Left ventricle myocardium superior (tissue), 1 donor: Measurements from ENCODE around the gene CHRNB2. TPM values are rescaled to one million over a fixed set of nuclear protein-coding genes. Genes with fewer than 3 reads are reported as not detected.
A peak's percentile ranks its signal among the peaks of the same experiment; 100 is the strongest.

ENCODE experiments used
- ATAC-seq: fragments of 200-7000 bp; cut with Tn5 transposase; one replicate; pipeline ENCODE4 v1.9.1; 2020; ENCODE audit warnings: mild to moderate bottlenecking, moderate library complexity
- DNase-seq: peaks from one replicate; pipeline ENCODE4 v3.0.0-alpha.2; 2020
- intact Hi-C: fragments of 100-400 bp; cut with micrococcal nuclease; formaldehyde crosslinking; loops from one replicate; pipeline ENCODE4 v1.11.0; 2022
- total RNA-seq: library from RNA; stranded (reverse); fragmentation: NEBNext Ultra II Directional; extraction: Animal tissue kit (Norgen Biotek cat#: 25700); gene quantifications from one replicate; pipeline ENCODE4 v1.2.1, GENCODE V29; 2021
- donor health status: DM: no; HTN: yes; CAD: no; lungs with severe emphysema.

Gene CHRNB2
- total RNA-seq, 1 donor from 2014 or later: not detected

DNA sequence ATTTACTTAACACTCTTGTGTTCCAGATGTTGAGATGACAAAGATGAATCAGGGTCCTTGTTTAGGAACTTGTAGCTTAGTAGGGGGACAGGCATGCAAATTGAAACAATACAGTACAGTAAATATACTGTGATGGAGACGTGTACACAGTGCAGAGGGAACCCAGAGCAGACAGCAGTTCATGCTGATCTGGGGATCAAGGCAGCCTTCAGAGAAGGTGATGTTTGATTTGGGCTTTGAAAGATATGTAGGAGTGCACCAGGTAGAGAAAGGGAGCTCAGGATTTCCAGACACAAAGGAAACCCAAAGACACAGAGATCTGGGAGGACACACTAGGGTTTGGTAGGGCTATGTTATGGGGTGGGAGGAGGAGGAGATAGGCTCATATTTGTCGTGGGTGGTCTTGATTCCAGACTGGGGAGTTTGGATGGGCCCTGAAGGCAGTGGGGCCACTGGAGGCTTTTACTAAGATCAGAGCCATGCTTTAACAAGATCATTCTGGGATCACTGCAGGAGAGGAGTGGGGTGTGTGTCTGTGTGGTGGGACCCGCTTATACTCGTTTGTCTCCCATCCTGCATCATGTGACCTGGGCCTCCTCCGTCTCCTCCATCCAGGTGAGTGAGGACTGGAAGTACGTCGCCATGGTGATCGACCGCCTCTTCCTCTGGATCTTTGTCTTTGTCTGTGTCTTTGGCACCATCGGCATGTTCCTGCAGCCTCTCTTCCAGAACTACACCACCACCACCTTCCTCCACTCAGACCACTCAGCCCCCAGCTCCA, 7.8 kb downstream of the CHRNB2 start:
- DNase-seq (no peak), ATAC-seq (no peak)
- intact Hi-C loops: no loop called here

DNA sequence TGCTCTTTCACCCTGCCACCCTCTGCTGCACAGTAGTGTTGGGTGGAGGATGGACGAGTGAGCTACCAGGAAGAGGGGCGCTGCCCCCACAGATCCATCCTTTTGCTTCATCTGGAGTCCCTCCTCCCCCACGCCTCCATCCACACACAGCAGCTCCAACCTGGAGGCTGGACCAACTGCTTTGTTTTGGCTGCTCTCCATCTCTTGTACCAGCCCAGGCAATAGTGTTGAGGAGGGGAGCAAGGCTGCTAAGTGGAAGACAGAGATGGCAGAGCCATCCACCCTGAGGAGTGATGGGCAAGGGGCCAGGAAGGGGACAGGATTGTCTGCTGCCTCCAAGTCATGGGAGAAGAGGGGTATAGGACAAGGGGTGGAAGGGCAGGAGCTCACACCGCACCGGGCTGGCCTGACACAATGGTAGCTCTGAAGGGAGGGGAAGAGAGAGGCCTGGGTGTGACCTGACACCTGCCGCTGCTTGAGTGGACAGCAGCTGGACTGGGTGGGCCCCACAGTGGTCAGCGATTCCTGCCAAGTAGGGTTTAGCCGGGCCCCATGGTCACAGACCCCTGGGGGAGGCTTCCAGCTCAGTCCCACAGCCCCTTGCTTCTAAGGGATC, 8.5 kb downstream of the CHRNB2 start:
- DNase-seq (no peak), ATAC-seq (no peak)
- intact Hi-C loops: no loop called here

DNA sequence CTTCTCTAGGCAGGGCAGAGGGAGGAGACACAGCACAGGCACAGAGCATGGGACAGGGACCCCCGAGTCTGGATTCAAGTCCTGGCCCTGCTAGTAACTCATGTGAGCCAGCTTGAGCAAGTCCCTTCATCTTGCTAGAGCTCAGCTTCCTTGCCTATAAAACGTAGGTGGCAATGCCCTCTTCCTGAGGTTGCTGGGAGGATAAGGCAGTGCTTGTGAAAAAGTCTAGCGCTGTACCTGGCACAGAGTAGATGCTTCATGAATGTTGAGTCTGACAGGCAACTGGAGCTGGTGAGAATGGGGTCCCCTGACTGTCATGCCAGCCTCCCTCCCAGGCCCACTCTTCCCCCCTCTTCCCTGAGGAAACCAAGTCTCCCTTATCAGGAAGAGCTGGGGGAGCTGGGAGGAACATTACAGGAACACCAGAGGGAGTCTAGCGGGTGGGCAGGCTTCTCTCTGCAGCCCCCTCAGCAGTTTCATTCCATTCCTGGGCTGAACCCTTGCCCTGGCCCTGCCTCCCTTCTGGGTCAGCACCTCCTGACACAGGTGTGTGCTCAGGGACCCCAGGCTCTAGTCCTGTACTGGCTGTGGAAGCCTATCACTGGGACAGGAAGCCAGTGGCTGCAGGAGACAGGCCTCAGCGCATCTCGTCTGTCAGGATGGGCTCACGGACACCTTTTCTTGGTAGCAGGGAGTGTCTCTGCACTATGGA, 9.9 kb downstream of the CHRNB2 start:
- no peak for ATAC-seq
- no peak for DNase-seq
- intact Hi-C loops: no loop called here

DNA sequence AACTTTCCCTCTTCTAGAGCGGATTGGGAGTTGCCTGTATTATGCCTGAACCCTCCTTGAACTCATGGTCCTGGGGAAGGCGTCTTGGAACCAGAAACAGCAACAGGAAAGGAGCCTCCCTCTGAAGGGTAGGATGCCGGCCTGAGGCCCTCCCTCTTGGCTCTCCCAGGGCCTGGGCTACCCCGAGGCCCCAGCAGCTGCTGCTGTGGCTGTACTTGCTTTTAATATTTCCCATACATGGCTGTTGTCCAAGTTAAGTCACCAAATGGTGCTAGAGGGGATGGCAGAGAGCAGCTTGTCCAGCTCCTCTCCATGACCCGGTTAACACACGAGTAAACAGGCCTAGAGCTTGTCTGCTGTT, 10.5 kb downstream of the CHRNB2 start:
- DNase-seq: no peak
- ATAC-seq: peak; percentile 66
- intact Hi-C loops: no loop called here

DNA sequence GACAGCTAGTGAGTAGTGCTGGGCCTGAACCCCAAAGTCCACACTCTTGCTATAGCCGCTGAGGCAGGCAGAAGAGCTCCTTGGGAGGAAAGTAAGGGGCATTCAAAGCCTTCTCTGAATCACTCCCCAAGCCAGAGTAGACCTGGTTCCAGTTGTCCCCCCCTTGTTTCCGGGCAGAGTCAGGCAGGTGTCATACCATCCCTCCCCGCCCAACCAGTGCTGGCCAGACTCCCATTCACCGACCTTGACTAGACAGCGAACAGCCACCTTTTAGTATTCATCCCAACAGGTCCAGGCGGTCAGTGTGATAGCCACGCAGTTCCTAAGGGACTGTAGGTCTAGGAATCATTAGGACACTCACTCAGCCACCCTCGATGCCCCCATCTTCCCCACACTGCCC, 11.8 kb downstream of the CHRNB2 start:
- intact Hi-C loops: no loop called here
- ATAC-seq (no peak), DNase-seq (no peak)

- intact Hi-C loops: no loop called here
- no peak for ATAC-seq
These were observed 14.2 kb downstream of the CHRNB2 start for GRCh38 chr1:154581766-154582165.

GRCh38 chr1:154582885-154583284, 15.3 kb downstream of the CHRNB2 start:
- intact Hi-C loops: no loop called here
- ATAC-seq (peak; percentile 28), DNase-seq (no peak)

More at GRCh38 chr1:154581766-154582165, 14.2 kb downstream of the CHRNB2 start:
- DNase-seq: no peak

GRCh38 chr1:154583773-154584172, 16.2 kb downstream of the CHRNB2 start:
- ATAC-seq: peak; percentile 20
- DNase-seq: no peak
- intact Hi-C loops: no loop called here

GRCh38 chr1:154584267-154584994, 16.9 kb downstream of the CHRNB2 start:
- intact Hi-C loops: no loop called here
- ATAC-seq: no peak

DNA sequence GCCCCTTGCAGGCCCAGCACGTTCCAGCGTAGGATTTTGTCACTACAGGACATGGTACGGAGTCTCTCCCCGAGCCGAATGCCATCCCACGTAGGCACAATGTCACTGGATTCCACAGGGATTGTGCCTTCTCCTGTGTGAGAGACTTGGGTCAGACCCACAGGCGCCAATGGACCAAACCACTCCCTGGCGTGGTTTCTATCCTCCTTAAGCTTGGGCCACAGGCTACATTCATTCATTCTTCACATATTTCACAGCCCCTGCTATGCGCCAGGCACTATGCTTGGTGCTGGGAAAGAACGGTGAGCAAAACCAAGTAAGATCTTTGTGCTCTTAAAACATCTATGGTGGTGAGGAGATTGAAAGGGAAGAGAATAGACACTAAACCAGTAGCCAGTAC, 18.7 kb downstream of the CHRNB2 start:
- DNase-seq: no peak
- no peak for ATAC-seq
- intact Hi-C loops: no loop called here

More at GRCh38 chr1:154584267-154584994, 16.9 kb downstream of the CHRNB2 start:
- DNase-seq: no peak

- DNase-seq: no peak
- ATAC-seq: no peak
- intact Hi-C loops: no loop called here
These were observed 19.1 kb downstream of the CHRNB2 start for GRCh38 chr1:154586641-154587040.

DNA sequence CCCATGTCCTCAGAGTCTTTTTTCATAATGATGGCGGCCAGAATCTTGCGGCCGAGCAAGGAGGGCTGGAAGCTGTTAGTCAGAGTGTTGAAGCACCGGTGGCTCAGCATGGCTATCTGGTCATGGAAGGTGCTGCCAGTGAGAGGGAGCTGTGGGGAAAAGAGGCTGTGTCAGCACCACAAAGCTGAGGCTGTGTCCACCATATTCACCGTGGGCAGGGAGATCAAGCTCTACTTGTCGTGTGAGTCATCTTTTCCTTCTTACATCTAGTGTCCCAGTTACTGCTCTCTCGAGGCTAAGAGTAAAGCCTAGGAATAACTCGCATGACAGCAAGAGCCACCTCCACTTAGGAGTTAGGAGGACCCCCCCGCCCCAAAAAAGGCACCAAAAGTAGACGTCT, 22.2 kb downstream of the CHRNB2 start:
- DNase-seq: no peak
- intact Hi-C loops: no loop called here
- ATAC-seq: no peak

GRCh38 chr1:154590756-154591155, 23.2 kb downstream of the CHRNB2 start:
- intact Hi-C loops: no loop called here
- ATAC-seq: no peak
- no peak for DNase-seq

- intact Hi-C loops: no loop called here
- no peak for DNase-seq
- no peak for ATAC-seq
These were observed 23.6 kb downstream of the CHRNB2 start for GRCh38 chr1:154591206-154591605.

DNA sequence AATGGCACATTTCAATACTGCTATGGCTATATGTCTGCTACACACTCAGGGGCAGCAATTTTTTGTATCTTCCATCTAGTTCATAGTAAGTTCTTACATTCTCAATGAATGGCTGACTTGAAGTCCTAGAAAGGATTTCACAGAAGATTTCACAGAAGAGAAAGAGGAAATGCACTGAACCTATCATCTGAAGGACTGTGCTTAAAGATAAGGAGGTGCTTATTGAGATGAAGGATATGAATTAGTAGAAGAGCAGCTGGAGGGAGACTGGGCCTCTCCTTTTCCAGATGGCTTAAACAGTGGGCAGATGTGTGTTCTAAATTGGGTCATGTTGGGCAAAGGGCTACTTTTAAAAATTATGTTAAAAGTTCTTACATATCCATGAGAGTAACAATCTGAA, 25.8 kb downstream of the CHRNB2 start:
- no peak for ATAC-seq
- no peak for DNase-seq
- intact Hi-C loops: no loop called here

DNA sequence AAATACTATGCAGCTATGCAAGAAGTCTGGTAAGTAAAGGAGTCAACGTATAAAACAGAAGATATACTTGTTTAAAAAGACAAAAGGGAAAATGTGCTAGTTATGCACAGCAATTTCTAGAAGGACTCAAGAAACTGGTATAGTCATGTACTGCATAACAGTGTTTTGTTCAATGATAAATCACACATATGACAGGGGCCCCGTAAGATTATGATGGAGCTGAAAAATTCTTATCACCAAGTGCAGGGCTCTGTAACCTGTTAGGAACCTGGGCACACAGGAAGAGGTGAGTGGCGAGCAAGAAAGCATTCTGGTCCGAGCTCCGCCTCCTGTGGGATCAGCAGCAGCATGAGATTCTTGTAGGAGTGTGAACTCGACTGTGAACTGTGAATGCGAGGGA, 27.2 kb downstream of the CHRNB2 start:
- intact Hi-C loops: no loop called here
- DNase-seq: no peak
- no peak for ATAC-seq

DNA sequence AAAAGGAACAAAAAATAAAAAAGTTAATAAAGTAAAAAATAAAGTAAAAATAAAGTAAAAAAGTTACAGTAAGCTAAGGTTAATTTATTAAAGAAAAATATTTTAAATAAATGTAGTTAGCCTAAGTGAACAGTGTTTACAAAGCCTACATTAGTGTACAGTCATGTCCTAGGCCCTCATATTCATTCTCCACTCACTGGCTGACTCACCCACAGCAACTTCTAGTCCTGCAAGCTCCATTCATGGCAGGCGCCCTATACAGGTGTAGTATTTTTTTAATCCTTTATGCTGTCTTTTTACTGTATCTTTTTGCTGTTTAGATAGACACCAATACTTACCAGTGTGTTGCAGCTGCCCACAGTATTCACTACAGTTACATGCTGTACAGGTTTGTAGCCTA, 28.0 kb downstream of the CHRNB2 start:
- no peak for DNase-seq
- intact Hi-C loops: no loop called here
- ATAC-seq: no peak

- intact Hi-C loops: no loop called here
- DNase-seq: no peak
- peak; percentile 6 for ATAC-seq
These were observed 31.5 kb downstream of the CHRNB2 start for GRCh38 chr1:154598871-154599635.

DNA sequence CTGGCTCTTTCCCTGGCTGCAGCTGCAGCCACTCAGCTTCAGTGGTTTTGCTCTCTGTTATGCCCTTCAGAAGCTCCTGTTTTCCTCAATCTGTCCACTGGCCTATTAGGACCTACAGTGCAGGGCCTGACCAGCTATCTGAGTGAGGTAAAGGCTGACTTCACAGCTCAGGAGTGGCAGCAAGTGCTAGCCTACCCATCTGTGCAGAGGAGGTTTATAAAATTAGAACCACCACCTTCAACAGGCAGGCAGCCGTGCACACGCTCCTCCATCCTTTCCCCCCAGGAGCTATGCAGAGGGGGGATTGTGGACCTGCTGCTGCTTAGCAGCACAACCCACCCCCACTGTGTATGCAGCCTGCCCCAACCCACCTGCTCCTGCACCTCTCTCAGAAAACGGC, 32.1 kb downstream of the CHRNB2 start:
- no peak for DNase-seq
- ATAC-seq: peak; percentile 91
- intact Hi-C loops: no loop called here
